Loucy (cell line): ENCODE results near the gene CLEC17A.

Source experiments
- CTCF ChIP-seq: fragments of 200-600 bp; sonication (generic); conservative IDR thresholded peaks from 2 replicates; pipeline ENCODE4 v1.5.1; 2014; ENCODE audit warnings: mild to moderate bottlenecking, antibody characterized with exemption, low read length
- EZH2phosphoT487 ChIP-seq: fragments of 200-600 bp; IDR thresholded peaks from 2 replicates; pipeline ENCODE4 v1.6.1; 2018; ENCODE audit warnings: antibody characterized with exemption, mild to moderate bottlenecking, moderate library complexity, borderline replicate concordance

GRCh38 chr19:14550201-14550754 is 32.6 kb upstream of the CLEC17A start:
- no peak for TF ChIP-seq CTCF
- no peak for TF ChIP-seq EZH2phosphoT487
